GM21526 (cell line): ENCODE data around the gene AMN.
"Not testable (repeated sequence)": the region's sequence is repeated elsewhere in the genome, so short reads cannot be mapped to it uniquely, and the experiment has no call there.

Experiments used
- ATAC-seq: cut with Tn5 transposase; IDR thresholded peaks from one replicate; pipeline ENCODE4 v1.9.1; 2021; ENCODE audit warnings: moderate library complexity; ENCODE audit not compliant: unreplicated experiment, low FRiP score

AMN gene

DNA sequence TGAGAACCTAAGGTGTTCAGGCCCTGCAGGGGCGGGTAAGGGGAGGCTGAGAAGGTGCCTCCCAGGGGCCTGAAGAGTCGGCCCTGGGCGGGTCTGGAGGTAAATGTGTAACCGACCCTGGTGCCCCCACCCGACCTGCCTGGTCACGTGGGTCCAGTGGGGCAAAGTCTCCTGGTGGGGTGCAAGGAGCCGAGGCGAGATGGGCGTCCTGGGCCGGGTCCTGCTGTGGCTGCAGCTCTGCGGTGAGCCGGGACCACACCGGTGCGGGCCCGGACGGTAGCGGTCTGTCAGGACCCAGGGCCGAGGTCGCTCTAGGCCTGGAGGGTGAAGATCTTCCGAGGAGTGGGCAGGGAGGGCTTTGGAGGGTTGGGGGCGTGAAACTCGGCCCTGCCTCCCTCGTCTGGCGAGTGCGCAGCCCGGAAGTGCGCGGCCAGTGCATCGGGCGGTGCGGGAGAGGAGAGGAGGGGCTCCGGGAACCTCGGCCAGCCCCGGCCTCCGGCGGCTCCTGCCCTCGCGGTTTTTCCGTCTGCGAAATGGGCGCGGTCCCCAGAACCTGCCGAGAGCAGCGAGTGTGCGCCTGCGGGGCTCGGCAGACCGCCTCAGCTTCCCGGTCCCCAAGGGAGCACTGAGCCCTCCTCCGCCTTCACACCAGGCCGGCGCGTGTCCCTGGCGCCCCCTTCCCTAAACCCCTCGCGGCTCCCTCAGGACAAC, at the start of gene AMN:
AMN (plus strand) TSS at position 174 of the 711 bp plus-strand sequence; CDS start at position 200, 26 bp downstream.
- ATAC-seq: no peak

DNA sequence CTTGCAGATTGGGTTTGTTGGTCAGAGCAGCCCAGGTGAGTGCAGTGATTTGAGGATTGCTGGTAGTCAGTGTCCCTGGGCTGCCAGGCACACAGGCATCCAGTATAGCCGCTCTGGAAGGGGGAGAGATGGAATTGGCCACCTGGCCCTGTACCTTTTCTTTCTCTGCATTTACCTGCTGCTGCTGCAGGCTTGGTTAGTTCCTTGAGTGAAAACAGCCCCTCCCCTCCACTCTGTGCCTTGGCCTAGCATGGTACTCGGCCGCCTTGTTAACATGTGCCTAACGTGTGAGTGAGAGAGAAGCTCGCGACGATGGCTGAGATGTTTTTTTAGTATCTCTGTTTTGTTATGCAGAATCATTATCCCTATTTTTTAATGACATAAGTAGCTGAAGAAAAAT, 49.3 kb upstream of the AMN start:
- no peak for ATAC-seq

DNA sequence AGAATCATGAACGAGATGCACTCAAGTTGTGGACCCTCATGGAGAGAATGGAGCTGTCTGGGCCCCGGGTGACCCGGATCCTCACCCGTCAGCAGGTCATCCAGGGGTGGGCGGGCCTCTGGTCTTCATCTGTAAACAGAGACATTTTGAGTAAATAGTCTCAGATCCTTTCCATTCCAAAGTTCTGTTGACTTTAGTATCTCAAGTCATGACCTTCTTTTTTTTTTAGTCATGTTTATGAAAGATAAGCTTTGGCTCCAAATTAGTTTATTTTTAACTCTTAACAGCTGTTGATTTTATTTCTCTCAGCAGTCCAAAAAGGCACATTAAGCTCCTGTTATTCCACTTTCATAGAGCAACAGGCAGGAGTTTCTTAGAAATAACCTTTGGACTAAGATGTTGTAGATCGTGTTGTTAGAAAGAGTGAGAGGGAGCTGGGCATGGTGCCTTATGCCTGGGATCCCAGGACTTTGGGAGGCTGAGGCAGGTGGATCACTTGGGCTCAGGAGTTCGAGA, 48.9 kb upstream of the AMN start:
- no peak for ATAC-seq

DNA sequence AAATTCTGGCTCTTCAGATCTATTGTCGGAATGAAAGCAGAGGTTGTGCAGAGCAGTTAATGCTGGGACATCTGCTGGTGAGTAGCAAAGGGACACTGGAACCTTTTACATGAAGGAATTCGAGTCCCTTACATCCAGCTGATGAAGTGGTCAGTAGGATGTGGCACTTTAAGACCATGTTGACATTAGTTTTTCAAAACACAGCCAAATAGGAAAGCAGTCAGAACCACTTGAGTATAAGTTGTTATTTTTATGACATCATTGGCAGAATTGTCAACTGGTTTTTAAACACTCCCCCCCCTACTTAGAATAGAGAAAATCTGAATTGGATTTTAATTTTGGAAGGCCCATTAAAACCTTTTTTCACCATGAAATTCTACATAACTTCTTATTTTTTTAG, 46.8 kb upstream of the AMN start:
- no peak for ATAC-seq

DNA sequence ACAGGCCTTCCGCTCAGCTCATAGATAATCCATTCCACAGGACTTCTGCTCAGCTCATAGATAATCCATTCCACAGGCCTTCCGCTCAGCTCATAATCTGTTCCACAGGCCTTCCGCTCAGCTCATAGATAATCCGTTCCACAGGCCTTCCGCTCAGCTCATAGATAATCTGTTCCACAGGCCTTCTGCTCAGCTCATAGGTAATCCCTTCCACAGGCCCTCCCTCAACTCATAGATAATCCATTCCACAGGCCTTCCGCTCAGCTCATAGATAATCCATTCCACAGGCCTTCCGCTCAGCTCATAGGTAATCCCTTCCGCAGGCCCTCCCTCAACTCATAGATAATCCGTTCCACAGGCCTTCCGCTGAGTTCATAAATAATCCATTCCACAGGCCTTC, 45.0 kb upstream of the AMN start:
- ATAC-seq: not testable (repeated sequence)

DNA sequence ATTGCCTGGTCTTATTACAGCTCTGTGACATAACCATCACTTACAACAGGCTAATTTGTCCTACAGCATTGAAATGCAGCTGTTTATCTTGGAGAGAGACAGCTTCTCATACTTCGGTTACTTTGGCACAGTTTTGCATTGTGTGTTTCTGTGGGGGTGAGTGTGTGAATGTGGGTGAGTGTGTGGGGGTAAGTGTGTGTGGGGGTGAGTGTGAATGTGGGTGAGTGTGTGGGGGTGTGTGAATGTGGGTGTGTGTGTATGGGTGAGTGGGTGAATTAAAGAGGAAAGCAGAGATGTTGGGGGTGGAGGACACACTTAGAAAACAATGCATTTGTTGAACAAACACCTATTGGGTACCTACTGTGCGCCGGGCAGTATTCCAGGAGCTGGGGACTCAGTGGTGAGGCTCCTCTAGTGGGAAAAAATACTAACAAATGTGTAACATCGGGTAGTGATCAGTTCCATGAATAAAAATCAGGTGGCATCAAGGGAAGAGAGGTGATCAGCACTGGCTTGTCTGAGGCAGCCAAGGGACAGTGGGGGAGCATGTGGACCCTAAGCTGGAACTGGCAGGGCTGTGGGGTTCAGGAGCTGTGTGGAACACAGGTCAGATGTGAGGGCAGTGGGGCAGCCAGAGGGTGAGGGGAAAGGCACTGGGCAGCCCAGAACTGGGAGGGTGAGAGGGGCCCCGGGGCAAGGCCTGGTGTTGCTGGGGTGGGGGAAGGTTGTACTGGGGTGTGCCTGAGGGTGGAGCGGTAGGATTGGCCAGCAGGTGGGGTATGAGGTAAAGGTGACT, 44.1 kb upstream of the AMN start:
- ATAC-seq: no peak

DNA sequence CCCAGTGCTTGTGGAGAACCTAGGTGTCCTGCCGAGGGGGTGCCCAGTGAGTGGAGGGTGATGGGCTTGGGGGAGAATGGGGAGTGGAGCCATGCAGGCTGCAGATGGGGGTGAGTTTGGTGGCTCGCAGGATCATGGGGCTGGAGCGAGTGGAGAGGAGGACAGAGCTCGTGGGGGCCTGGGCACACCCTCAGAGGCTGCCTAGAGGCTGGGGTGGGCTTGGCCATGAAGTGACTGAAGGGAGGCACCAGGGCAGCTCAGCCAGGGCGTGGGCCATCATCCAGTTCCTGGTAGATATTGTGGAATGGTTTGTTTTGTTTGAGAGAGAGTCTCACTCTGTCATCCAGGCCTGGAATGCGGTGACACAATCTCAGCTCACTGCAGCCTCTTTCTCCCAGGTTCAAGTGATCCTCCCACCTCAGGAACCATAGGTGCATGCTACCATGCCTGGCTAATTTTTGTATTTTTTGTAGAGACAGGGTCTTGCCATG, 43.4 kb upstream of the AMN start:
- ATAC-seq: no peak

DNA sequence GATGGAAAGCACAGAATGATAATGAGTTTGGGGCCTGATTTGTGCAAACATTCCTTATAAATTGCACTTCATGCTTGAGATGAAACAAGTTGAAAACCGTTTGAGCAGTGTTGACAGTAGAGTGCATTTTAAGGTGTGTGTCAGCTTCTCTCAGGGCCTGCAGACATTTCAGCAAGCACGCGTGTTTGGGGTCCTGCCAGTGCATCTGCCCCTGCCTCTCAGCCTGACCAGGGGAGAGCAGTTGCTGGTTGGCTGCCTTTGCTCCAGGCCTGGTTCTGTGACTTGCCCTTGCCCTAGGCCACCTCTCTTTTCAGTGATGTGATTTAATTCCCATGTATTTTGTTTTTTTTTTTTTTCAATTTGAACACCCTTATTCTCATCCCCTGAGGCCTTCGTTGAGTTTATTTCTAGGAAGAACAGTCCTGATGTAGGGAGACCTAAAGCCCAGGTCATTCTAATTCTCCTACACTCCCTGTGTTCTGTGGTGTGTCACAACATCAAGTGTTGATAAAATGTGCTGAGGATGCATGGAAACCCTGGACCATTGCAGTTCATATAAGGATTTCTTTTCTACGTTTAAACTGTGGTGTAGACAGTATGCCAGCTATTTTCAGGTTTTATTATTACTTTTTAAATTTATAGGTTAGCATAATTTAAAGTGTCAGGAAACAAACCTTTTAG, 40.1 kb upstream of the AMN start:
- ATAC-seq: no peak

DNA sequence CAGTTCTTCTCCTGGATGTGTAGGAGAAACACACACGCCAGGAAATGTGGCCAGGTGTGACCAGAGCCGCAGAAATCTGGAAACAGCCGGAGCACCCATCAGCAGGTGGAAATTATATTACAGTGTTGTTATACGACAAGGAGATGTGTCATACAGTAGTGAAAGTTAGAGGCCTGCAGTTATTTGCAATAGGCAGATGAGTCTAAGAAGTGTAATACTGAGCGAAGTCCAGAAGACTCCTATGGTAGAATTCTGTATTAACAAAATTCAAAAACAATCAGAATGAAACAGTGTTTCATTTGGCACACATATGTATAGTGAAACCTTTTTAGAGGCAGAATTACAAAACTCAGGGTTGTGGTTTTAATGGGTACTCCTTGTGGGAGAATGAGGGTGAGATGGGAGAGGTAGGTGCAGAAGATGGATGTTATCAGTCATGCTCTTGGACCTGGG, 39.3 kb upstream of the AMN start:
- no peak for ATAC-seq

DNA sequence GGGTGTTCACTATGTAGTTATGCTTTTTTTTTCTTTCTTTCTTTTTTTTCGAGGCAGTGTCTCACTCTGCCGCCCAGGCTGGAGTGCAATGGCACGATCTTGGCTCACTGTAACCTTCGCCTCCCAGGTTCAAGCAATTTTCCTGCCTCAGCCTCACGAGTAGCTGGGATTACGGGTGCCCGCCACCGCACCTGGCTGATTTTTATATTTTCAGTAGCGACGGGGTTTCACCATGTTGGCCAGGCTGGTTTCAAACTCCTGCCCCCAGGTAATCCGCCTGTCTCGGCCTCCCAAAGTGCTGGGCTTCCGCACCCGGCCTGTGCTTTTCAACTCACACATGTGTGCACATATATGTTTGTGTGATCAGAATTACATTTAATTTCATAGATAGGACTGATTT, 38.9 kb upstream of the AMN start:
- ATAC-seq: no peak

DNA sequence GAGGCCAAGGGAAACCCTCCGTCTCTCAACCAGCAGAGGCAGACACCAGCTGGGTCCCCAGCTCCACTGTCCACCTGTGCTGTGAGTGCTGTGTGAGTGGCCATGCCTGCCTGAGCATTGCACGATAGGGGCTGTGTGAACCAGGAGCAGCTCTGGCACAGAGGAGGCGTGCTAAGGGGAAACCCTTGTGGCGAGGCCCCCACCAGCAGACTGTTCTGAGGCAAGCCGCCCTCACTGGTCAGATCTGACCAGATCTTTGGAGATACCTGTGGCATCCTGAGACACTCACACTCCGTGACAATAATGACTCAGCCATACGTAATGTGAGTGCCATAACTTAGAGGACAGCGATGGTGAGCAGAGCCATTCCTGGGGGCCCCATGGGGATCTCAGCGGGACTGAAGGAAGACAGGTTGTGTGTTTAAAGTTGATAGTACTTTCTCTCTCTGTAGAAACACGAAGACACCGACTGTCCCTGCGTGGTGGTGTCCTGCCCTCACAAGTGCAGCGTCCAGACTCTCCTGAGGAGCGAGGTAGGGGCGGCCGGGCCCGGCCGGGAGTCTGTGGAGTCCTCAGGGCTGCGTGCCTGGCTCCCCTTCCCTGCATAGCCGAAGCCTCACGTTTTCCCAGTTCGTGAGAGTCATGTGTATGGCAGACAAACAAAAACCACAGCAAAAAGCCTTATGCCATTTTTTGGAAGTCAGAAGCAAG, 36.6 kb upstream of the AMN start:
- no peak for ATAC-seq

DNA sequence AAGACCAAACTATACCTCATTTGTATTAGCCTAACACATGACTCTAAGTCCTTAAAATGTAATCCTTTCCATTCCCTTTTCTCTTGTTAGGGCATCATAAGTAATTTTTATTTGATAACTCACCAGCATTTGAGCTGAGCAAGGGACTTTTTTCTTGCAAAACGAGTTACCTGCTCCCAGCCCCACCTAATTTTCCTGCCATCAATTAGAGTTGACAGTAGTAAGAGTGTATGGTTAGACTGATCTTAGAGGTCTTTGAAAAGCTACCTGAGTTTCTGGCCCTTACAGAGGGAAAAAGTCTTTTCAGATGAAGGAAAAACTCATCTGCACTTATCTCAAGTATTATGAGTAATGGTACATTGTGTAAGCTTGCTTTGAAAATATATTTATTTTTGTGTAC, 33.7 kb upstream of the AMN start:
- no peak for ATAC-seq

DNA sequence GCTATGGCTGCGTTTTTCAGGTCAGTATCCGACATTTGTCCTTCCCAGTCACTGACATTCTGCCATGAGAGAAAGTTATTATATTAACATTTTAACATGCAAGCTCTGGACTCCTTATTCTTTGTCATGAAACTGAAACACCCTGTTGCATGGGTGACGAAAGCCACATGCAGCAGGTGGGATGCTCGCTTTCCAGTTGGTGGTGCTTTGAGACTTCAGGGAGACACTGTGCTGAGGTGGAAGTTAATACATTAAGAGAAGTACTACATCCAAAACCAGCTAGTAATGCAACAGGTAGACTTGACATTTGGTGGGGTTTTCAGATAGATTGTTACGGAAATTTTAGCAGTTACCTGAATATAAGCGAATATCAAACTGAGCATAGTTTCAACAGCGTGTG, 32.8 kb upstream of the AMN start:
- no peak for ATAC-seq

DNA sequence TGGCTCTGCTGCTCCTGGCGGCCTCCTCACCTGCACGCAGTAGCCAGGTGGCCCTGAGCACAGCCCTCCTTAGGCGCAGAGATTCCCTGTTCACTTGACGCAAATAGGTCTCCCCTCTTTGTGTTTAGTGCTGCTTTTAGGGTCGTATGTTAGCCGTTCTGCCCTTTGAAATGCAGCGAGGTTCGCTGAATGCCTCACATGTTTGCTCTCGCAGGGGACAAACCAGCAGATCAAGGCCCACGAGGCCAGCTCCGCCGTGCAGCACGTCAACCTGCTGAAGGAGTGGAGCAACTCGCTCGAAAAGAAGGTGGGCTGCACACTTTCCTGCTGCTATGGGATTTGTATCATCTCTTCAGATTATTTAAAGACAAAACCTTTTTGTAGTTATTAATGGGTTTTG, 31.4 kb upstream of the AMN start:
- ATAC-seq: no peak

DNA sequence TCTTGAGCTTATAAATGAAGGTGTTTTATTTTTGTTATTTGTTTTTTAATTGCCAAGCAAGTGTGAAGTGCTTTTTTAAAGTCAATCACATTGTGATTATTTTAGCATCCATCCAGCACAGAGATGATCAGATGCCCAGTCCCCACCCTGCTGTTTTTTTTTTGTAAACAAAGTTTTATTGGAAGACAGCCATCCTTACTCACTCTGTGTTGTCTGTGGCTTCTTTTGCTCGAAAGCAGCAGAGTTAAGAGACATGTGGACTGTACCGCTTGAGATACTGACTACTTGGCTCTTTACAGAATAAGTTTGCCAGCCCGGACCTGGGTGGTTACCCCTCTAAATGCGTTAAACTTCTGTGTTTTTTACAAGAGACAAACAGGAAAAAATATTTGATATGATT, 30.9 kb upstream of the AMN start:
- ATAC-seq: no peak

DNA sequence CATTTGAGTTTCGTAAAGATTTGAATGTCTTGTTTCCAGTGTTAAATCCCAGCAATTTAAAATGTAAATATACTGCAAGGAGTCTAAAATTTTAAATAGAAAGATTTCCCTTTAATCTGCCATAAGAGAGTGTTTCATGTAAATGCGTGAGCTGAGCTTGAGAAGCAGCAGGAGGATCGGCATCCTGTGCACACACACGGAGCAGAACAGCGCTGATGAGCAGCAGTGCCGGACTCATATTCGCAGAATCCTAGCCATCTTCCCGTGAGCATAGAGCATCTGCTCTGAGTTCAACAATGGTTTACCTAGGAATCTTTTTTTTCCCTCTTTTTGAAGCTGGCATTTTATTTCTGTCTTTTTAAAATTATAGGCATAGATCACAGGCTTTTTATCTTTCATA, 29.8 kb upstream of the AMN start:
- no peak for ATAC-seq

DNA sequence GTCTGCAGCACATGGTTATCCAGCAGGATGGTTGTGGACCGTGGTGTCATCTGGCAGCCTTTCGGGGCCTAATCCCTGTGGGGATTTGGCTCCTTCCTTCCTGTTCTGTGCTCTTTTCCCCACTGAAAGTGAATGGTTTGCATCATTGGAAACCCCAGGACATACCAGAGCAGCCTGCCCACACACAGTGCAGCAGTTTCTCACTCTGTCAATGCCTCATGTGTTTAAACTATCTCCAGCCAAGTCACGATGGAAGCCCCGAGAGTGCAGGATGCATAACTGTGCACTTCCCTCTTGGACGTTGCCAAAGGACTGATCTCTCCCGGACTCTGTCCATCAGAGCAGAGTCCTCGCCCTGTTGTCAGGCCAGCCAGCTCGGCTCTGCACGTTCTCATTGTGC, 29.0 kb upstream of the AMN start:
- ATAC-seq: no peak

DNA sequence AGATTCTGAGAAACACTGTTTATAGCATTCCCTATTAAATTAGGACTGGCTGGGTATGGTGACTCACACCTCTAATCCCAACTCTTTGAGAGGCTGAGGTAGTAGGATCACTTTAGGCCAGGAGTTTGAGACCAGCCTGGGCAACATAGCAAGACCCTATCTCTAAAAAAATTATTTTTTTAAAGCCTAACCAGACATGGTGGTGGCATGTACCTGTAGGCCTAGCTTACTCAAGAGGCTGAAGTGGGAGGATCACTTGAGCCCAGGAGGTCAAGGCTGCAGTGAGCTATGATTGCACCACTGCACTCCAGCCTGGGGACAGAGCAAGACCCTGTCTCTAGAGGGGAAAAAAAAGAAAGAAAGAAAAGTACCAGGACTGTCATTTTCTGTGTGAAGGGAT, 25.7 kb upstream of the AMN start:
- ATAC-seq: not testable (repeated sequence)

DNA sequence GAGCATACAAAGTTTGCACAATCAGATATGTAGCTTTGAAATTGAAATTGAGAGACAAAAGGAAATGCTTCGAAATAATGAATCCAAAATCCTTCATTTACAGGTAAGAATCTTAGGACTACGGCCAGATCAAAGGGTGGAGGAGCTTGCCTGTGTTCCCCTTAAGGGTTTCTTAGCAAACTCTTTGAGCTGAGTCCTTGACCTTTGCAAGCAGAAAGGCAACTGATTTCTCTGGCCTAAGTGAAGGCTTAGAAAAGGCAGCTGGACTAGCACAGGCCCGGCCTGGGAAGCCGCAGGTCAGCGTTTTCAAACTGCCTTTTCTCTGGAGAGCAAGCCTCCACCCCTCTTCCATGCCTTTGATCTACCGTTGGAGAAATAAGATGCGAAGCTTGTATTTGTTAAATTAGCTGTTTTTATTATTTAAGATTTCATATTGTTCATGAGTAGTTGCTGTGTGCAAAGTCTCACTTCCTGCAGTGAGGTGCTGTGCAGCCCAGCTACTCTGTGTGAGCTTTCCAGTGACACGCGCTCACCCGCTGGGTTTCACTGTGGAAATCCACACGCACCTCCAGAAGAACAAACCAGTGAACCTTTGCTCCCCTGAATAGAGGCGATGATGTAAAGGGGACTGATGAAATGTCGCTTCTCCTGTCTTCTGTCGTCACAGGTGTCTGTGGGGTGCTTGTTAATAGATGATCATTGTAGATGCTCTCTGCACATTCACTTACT, 25.0 kb upstream of the AMN start:
- no peak for ATAC-seq

DNA sequence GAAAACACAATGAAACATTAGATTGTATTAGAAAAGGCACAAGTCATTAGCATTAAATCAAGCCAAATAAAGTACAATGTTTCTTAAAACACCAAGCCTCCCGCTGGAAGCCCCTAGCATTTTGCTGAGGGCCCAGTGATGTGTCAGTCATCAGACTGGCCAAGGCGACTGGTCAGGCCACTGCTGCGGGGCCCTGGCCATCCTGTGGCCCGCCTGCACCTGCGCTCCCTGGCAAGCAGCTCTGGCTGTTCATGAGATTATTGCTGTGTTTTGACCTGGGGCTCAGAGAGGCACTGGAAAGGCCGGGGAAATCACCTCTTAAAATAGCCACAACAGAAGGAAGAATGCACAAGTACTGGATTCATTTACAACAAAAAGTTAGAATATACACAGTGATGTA, 24.2 kb upstream of the AMN start:
- no peak for ATAC-seq
